Esophagus squamous epithelium (tissue), 5 donors: Measurements from ENCODE around the gene TLCD3A. TPM values are rescaled to one million over a fixed set of nuclear protein-coding genes. Genes with fewer than 3 reads are reported as not detected.
"Not testable (repeated sequence)": the region's sequence is repeated elsewhere in the genome, so short reads cannot be mapped to it uniquely, and the experiment has no call there.

Source experiments
- DNase-seq: peaks from one replicate; lab custom pipeline; 2025; lab: John Stamatoyannopoulos, UW
- H3K27ac ChIP-seq, 4 donors: fragments of 200-600 bp; sonication (generic); one replicate each; pipeline ENCODE4 v1.5.1; 2016 to 2019; ENCODE audit warnings: mild to moderate bottlenecking in 1 of 4
- H3K27me3 ChIP-seq, 4 donors: fragments of 200-600 bp; sonication (generic); 1 replicate in 3 of 4; 2 replicates in 1 of 4; pipeline versions ENCODE4 v1.5.1 to v1.6.0; 2017 to 2021; ENCODE audit warnings: antibody characterized with exemption in 1 of 4
- H3K36me3 ChIP-seq, 3 donors: fragments of 200-600 bp; sonication (generic); one replicate each; pipeline ENCODE4 v1.5.1; 2016 to 2019
- H3K4me1 ChIP-seq, 3 donors: fragments of 200-600 bp; sonication (generic); one replicate each; pipeline ENCODE4 v1.5.1; 2017 to 2019
- H3K4me3 ChIP-seq, 4 donors: fragments of 200-600 bp; sonication (generic); 1 replicate in 3 of 4; 2 replicates in 1 of 4; pipeline ENCODE4 v1.5.1; 2016 to 2019; ENCODE audit warnings: mild to moderate bottlenecking in 2 of 4, moderate library complexity in 1 of 4
- H3K9me3 ChIP-seq, 3 donors: fragments of 200-600 bp; sonication (generic); one replicate each; pipeline ENCODE4 v1.5.1; 2016 to 2019
- CTCF ChIP-seq, 6 experiments: fragments of 450-650 bp in 4 of 6; fragments of 200-600 bp in 2 of 6; sonication (generic) in 2 of 6; IDR thresholded peaks; one replicate each; pipeline ENCODE4 v1.5.1; 2016 to 2019; ENCODE audit warnings: antibody characterized with exemption in 6 of 6, mild to moderate bottlenecking in 4 of 6, moderate library complexity in 4 of 6
- POLR2A ChIP-seq, 4 donors: fragments of 450-650 bp; IDR thresholded peaks; one replicate each; pipeline ENCODE4 v1.6.1; 2017; ENCODE audit warnings: antibody characterized with exemption in 4 of 4, mild to moderate bottlenecking in 4 of 4, moderate library complexity in 3 of 4
- WGBS, 2 donors: methylation state at CpG; one replicate each; pipeline ENCODE4 v1.1.5; 2018; 5-methylcytosine and 5-hydroxymethylcytosine counted together
- intact Hi-C: fragments of 100-400 bp; cut with DNase I; formaldehyde crosslinking; loops from one replicate; pipeline ENCODE4 v1.15.0; 2022
- total RNA-seq, 4 donors: library from RNA; depleted of rRNA; stranded (reverse); fragments of >200 nt; gene quantifications; one replicate each; pipeline ENCODE4 v1.1.0, GENCODE V29; 2016
- donor health status: DM: yes; HTN: yes; CAD: no.

The TLCD3A gene
- total RNA-seq, 4 donors from 2014 or later = 12.7 to 31.9 (median 20.9) TPM

GRCh38 chr17:746783-747629 lies 14.6 kb downstream of the TLCD3A start:
- DNase-seq = no peak
- no peaks in the 10 kb centered on the region for H3K9me3 ChIP-seq
- H3K4me1 ChIP-seq = peaks cover 10 to 25% (median 13%) of the 10 kb centered on the region in 3 donors
- WGBS, 2 donors = 83 to 86% methylated on average over 23 to 27 of the region's 38 CpGs
- H3K4me3 ChIP-seq = no peak overlapping the region
- intact Hi-C loops = no loop called here
- peaks cover 16 to 65% (median 26%) of the 10 kb centered on the region in 3 donors for H3K36me3 ChIP-seq
- no peak for TF ChIP-seq CTCF (IDR thresholded peaks at IDR 0.05)
- no peak for TF ChIP-seq POLR2A (IDR thresholded peaks at IDR 0.05)
- no peak overlapping the region for H3K27ac ChIP-seq
- no peaks in the 10 kb centered on the region for H3K27me3 ChIP-seq

- peaks cover 10 to 32% (median 13%) of the 10 kb centered on the region in 3 donors for H3K4me1 ChIP-seq
- peaks cover 16 to 49% (median 21%) of the 10 kb centered on the region in 3 donors for H3K36me3 ChIP-seq
- H3K27me3 ChIP-seq, DNase-seq, H3K4me3 ChIP-seq, H3K27ac ChIP-seq, intact Hi-C loops, H3K9me3 ChIP-seq: not testable (repeated sequence)
- 87 to 100% methylated on average over 3 to 4 of the region's 4 CpGs for WGBS, 2 donors
Measured at GRCh38 chr17:748604-749003, 16.2 kb downstream of the TLCD3A start.

GRCh38 chr17:749359-749758 lies 17.0 kb downstream of the TLCD3A start:
- 71 to 81% methylated on average over 4 to 6 of the region's 7 CpGs for WGBS, 2 donors

GRCh38 chr17:750431-751037 lies 18.1 kb downstream of the TLCD3A start:
- peak overlapping the region; percentile 77 to 97 (median 88) for H3K4me3 ChIP-seq
- no peaks in the 10 kb centered on the region for H3K27me3 ChIP-seq
- peaks cover 10 to 32% (median 13%) of the 10 kb centered on the region in 3 donors for H3K4me1 ChIP-seq
- 50 to 58% methylated on average over 8 of the region's 8 CpGs for WGBS, 2 donors
- no peak for TF ChIP-seq CTCF (IDR thresholded peaks at IDR 0.05)
- TF ChIP-seq POLR2A (IDR thresholded peaks at IDR 0.05) = no peak
- no peaks in the 10 kb centered on the region for H3K9me3 ChIP-seq
- no peak for DNase-seq
- peak overlapping the region in 2 of 4 donors; percentile 90 to 93 for H3K27ac ChIP-seq
- intact Hi-C loops = no loop called here
- H3K36me3 ChIP-seq = peaks cover 9 to 29% (median 11%) of the 10 kb centered on the region in 3 donors

More at GRCh38 chr17:749359-749758, 17.0 kb downstream of the TLCD3A start:
- H3K9me3 ChIP-seq, DNase-seq, H3K4me3 ChIP-seq, H3K27ac ChIP-seq, intact Hi-C loops, H3K27me3 ChIP-seq: not testable (repeated sequence)
- H3K36me3 ChIP-seq = peaks cover 16 to 41% (median 21%) of the 10 kb centered on the region in 3 donors
- H3K4me1 ChIP-seq = peaks cover 10 to 32% (median 13%) of the 10 kb centered on the region in 3 donors

- DNase-seq = no peak
- 0 to 3% methylated on average over 13 to 25 of the region's 49 CpGs for WGBS, 2 donors
- TF ChIP-seq CTCF (IDR thresholded peaks at IDR 0.05) (no peak), POLR2A (IDR thresholded peaks at IDR 0.05) (no peak)
- intact Hi-C loops = no loop called here
- Histone ChIP-seq H3K36me3 (peaks cover 9 to 22% (median 11%) of the 10 kb centered on the region in 3 donors), H3K4me3 (peak overlapping the region; percentile 77 to 97 (median 88)), H3K4me1 (peaks cover 10 to 32% (median 13%) of the 10 kb centered on the region in 3 donors), H3K9me3 (no peaks in the 10 kb centered on the region), H3K27me3 (no peaks in the 10 kb centered on the region), H3K27ac (peak overlapping the region; percentile 81 to 94 (median 92))
Measured at GRCh38 chr17:751269-752001, 19.0 kb downstream of the TLCD3A start.
